GM19035 (cell line): Measurements from ENCODE around the gene AMBRA1.
"Not testable (repeated sequence)": the region's sequence is repeated elsewhere in the genome, so short reads cannot be mapped to it uniquely, and the experiment has no call there.

Experiments used
- ATAC-seq: cut with Tn5 transposase; IDR thresholded peaks from one replicate; pipeline ENCODE4 v1.9.1; 2021; ENCODE audit not compliant: unreplicated experiment

AMBRA1 gene

DNA sequence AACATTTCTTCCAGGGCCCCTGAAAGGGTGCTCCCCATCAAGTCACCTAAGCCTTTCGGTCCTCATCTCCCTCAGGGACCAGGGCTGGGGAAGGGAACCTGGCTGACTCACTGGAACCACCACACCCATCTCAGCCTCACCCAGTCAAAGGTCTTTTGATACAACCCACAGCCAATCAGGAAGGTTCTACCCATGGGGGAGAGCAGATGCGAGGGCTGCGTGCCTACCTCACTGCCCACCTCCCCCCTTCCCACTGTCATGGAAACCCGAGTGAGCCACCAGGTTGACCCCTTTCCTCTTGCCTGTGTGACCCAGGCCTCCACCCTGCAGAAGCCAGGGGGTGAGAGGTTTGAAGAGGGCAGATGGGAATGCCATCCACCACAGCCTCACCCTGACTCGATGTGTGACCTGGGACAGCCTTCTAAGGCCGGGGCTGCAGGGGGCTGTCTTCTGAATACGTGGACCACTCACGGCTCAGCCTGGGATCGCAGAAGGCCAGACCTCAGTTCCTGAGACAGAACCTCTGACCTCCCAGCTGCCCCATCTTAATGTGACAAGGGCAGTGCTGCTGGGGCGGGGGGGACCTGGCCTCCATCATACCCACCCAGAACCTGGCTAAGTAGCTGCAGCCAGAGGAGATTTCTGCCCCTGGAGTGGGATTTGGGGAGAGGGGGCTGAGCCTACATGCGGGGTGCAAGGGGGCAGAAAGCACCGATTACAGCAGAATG is 209.7 kb downstream of the AMBRA1 start:
- ATAC-seq, result no peak

DNA sequence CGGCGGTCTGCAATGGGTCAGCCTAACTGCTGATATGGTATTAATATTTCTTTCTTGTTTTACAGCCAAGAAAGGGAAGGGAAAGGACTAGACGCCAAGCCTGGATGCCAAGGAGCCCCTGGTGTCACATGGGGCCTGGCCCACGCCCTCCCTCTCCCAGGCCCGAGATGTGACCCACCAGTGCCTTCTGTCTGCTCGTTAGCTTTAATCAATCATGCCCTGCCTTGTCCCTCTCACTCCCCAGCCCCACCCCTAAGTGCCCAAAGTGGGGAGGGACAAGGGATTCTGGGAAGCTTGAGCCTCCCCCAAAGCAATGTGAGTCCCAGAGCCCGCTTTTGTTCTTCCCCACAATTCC is 210.4 kb downstream of the AMBRA1 start:
- no peak for ATAC-seq

DNA sequence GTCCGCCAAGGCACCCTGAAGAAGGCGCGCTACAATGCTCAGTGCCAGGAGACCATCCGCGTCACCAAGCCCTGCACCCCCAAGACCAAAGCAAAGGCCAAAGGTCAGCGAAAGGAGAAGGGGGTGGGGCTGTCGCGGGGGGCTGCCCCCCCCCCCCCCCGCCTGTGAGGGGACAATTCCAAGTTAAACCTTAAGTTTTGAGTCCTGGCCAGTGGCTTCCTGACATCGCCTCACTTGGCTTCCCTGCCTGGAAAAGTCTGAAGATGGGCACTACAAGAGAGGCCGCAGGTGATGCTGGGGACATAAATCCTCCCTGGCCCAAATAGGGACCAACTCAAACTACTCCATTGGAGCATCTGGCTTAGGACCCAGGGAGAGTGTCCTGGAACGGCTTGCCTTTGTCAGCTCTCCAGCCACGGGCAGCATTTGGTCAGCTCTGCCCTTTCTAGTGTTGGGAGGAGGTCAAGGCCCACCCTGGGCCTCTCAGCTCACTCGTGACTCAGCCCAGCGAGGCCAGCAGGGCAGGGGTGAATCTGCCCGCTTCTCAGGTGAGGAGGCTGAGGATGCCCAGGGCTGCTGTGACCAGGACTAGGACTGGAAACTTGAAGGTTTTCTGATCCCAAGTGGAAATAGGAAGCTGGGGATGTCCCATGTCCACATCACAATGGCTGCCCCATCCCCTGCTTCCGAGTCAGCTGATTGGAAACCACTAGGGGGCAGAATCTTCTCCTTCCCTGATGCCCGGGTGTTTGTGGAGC is 211.0 kb downstream of the AMBRA1 start:
- no peak for ATAC-seq

- ATAC-seq, result no peak
These were observed 211.8 kb downstream of the AMBRA1 start for GRCh38 chr11:46381819-46382645.

DNA sequence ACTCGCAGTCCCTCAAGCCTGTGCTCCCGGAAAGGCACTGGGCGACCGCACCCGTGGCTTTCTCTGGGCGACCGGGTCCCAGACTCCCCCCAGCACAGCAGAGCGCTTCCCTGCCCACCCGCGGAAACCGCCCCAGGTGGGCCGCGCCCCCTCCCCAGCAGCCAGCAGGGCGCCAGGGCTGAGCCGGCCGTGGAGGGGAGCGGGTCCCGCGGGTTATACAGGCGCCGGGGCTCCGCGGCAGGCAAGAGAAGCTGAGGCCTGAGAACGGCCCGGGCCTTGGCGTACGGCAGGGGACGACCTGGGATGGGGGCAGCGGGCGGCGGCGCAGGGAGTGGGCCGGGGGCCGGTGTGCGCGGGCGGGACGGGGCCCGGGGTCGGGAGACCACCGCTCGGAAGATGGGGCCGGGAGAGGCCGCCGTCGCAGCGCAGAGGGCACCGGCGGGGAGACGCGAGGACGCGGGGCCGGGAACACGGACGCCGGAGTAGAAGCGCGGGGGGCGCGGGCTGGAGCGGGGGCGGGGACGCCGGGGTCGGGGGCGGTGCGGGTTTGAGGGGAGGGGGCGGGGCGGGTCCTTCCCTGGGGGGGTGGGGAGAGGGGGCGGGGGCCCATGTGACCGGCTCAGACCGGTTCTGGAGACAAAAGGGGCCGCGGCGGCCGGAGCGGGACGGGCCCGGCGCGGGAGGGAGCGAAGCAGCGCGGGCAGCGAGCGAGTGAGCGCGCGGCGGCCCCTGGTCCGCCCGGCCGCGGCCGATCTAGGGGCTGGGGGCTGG is 212.6 kb downstream of the AMBRA1 start, which contains the start of gene MDK:
Gene MDK (plus strand): TSS at position 622 of the 771 bp plus-strand sequence. CDS start 389 bp downstream, outside the sequence.
- ATAC-seq, result no peak

- no peak for ATAC-seq
These were observed 213.3 kb downstream of the AMBRA1 start for GRCh38 chr11:46380340-46381047.

- ATAC-seq, result not testable (repeated sequence)
These were observed 214.1 kb downstream of the AMBRA1 start for GRCh38 chr11:46379482-46380293.

- no peak for ATAC-seq
These were observed 214.9 kb downstream of the AMBRA1 start for GRCh38 chr11:46378811-46379481.

GRCh38 chr11:46378296-46378695 is 215.5 kb downstream of the AMBRA1 start:
- no peak for ATAC-seq

DNA sequence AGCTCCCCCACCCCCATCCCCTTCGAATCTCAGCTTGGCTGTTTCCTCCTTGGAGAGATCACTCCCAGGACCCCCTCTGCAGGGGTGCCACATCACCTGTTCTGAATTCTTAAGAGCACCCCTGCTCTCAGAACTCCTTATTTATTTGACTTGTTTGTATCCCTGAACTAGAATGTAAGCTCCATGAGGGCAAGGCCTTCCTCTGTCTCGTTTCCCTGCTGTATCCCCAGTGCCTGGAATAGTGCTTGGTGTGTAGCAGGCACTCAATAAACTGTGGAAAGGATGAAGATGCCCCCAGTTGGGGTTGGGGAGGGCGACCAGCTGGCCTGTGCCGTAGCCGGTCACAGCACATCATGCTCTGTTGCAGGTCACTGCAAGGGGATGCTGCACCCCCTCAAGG is 216.0 kb downstream of the AMBRA1 start:
- ATAC-seq, result no peak

DNA sequence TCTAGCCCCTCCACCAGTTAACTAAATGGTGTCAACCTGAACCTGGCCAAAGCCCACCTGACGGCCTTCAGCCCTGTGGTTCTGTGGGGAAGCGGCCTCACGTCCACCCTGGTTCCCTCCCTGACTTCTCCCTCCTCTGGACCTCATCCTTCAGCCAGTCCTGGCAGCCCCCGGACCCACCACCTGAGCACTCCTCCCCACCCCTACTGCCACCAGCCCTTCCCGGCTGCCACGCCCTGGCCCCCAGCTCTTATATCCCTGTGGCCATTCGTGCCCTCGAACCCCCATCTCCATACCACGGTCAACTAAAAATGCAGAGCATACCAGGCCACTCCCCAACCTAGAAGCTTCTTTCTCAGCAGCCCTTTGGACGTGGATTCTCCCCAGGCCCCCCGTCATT is 216.5 kb downstream of the AMBRA1 start:
- ATAC-seq, result no peak

DNA sequence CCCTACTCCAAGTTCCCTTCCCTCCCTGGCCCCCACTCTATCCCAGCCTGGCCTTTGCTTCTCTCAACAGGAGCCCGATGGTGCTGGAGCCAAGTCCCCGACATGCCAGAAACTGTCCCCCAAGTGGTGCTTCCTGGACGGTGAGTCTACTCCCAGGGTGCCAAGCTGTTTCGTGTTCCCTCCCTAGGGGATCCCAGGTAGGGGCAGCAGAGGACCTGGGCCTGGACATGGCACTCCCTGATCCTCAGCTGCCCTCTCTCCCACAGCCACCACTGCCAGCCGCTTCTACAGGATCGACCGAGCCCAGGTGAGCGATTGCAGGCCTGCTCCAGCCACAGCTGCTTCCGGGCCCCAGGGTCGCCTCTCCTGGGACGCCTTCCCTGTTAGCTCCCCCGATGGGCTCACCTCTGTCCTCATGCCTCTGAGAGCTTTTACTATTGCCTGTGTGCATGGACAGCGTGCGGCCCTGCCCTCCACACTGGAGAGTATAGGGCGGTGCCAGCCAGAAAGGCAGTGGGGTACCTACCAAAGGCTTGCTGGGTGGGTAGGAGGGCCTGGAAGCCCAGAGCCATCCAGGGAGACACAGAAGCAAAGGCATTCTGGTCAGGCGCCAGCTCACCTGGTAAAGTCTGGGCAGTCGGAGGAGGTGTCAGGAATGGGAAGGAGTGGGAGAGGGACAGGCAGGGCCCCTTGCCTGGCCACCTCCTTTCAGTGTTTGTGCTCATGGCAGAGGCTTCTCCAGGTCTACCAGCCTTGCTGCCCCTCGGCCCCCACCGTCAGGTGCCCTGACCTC is 217.4 kb downstream of the AMBRA1 start:
- ATAC-seq, result no peak

GRCh38 chr11:46375392-46376101 is 218.3 kb downstream of the AMBRA1 start:
- ATAC-seq, result no peak

GRCh38 chr11:46374815-46375214 is 219.0 kb downstream of the AMBRA1 start:
- ATAC-seq, result no peak

DNA sequence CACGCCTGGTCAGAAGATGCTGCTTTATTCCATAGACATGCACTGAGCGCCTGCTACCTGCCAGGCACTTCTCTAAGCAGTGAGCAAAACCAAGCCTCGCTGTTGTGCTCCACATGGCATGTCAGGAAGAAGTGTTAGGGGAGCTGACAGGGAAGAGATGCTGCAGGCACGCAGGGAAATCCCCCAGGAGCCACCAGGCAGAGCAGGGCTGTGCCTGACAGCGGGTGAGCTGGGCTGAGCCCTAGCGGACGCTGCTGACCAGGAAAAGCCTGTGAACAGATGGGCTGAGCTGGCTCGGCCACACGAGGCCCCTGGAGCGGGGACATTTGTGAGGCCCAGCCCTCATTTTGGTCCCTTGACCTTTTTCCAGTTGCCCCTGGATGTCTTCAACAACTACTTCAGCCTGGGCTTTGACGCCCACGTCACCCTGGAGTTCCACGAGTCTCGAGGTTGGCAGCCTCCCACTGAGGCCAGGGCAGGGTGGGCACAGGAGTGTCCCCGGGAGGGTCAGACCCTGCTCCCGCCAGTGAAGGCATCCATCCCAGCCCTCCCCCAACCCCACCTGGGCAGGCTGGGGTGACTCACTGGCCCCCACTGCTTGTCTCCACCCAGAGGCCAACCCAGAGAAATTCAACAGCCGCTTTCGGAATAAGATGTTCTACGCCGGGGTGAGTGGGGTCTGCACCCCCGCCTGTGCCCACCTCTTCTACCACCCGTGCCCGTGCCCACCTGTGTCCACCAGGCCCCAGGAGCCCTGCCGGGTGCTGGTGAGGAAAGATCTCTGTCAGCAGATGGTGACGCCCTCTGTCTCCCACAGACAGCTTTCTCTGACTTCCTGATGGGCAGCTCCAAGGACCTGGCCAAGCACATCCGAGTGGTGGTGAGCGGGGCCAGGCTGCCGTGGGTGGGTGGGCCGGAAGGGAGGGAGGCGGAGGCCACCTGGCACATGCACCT is 219.8 kb downstream of the AMBRA1 start:
- ATAC-seq, result no peak

GRCh38 chr11:46372501-46372900 is 221.3 kb downstream of the AMBRA1 start:
- not testable (repeated sequence) for ATAC-seq
